Body of pancreas (tissue), 4 donors: Measurements from ENCODE around the gene XRRA1.
"Not testable (repeated sequence)": the region's sequence is repeated elsewhere in the genome, so short reads cannot be mapped to it uniquely, and the experiment has no call there.

Experiments
- CTCF ChIP-seq, 7 experiments: fragments of 450-650 bp in 4 of 7; fragments of 200-600 bp in 3 of 7; sonication (generic) in 3 of 7; IDR thresholded peaks; one replicate each; pipeline ENCODE4 v1.5.1; 2016 to 2019; ENCODE audit warnings: antibody characterized with exemption in 7 of 7
- POLR2A ChIP-seq, 3 donors: fragments of 450-650 bp; IDR thresholded peaks; one replicate each; pipeline ENCODE4 v1.6.1; 2016; ENCODE audit warnings: antibody characterized with exemption in 3 of 3, mild to moderate bottlenecking in 2 of 3

GRCh38 chr11:74990150-74990549 is 41.3 kb upstream of the XRRA1 start:
- TF ChIP-seq CTCF, POLR2A (IDR thresholded peaks at IDR 0.05): not testable (repeated sequence)
